MG63 (cell line): Measurements from ENCODE around the gene MTIF3. TPM values are rescaled to one million over a fixed set of nuclear protein-coding genes. Genes with fewer than 3 reads are reported as not detected.
"Not testable (repeated sequence)": the region's sequence is repeated elsewhere in the genome, so short reads cannot be mapped to it uniquely, and the experiment has no call there.

ENCODE experiments used
- DNase-seq: peaks from one replicate; pipeline ENCODE4 v3.0.0-alpha.2; 2020
- H3K27me3 ChIP-seq: fragments of 250-450 bp; sonication (Bioruptor Pico); 2 replicates; pipeline ENCODE4 v1.5.1; 2020; ENCODE audit warnings: mild to moderate bottlenecking, moderate library complexity
- H3K36me3 ChIP-seq: fragments of 250-450 bp; sonication (Bioruptor Pico); 2 replicates; pipeline ENCODE4 v1.5.1; 2020; ENCODE audit warnings: mild to moderate bottlenecking, moderate library complexity
- H3K4me3 ChIP-seq: fragments of 250-450 bp; sonication (Bioruptor Pico); 2 replicates; pipeline ENCODE4 v1.5.1; 2020; ENCODE audit warnings: mild to moderate bottlenecking, moderate library complexity
- H3K9me3 ChIP-seq: fragments of 250-450 bp; sonication (Bioruptor Pico); 2 replicates; pipeline ENCODE4 v1.5.1; 2020; ENCODE audit warnings: mild to moderate bottlenecking, moderate library complexity
- total RNA-seq: library from RNA; depleted of rRNA; stranded (reverse); fragments of >200 nt; shearing (Covaris generic); gene quantifications from 2 replicates; pipeline ENCODE4 v1.2.3, GENCODE V29; 2014; ENCODE audit warnings: low replicate concordance; rRNA removed

Gene MTIF3
- total RNA-seq, 1 experiment from 2014 or later = 96.7 TPM

DNA sequence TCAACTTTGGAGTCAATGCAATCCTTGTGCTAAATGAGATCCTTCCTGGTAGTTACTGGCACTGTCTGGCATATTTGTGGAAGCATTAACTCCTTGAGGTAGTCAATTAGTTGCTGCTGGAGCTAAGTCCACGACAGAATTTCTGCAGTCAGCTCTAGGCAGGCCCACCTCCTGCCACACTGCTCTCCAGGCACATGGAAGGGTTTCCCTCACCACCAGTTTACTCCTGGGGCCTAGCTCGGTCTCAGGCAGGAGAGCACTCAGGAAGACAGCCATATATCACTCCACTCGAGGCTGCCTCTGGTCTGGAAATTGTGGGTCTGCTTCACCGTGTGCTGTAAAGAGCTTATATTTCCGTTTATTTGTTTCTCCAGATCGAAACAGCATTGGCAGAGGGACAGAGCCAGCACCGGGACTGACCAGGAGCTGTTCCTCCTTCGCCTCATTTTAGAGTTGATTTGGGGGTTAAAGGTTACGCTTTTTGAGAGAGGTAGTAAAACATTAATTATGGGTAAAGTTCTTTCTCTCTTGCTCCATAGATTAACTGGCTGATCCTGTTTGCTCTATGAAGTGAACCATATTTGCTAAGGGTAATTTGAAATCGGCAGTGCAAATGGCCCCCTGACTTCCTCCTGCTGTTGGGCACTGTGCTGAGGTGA, 46.5 kb downstream of the MTIF3 start:
- Histone ChIP-seq H3K27me3 (no peaks in the 10 kb centered on the region), H3K36me3 (no peaks in the 10 kb centered on the region), H3K9me3 (peaks cover 3% of the 10 kb centered on the region; the same call in 1 of the 2 replicates), H3K4me3 (no peak overlapping the region)
- DNase-seq = no peak

DNA sequence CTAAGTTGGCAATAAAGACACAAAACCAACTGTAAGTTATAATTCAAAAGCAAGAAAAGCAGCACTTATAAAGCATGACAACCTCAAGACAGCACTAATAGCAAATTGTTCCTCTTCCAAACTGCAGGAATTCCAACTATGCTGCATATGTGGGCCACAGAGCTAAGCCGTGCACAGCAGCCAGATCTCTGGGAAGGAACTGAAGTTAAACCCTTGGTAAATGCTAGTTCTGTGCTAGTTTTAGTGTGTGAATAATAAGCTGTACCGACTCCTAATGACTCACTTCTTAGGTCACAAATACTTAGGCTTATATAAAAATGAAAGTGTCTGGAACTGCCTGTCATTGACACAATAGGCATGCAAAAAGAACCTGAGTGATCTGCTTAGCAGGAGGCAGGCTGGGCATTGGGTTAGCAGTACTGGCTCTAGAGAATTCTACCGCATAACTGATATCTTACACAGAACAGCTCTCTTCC, 47.1 kb downstream of the MTIF3 start:
- peak; percentile 82 for DNase-seq
- no peaks in the 10 kb centered on the region for H3K36me3 ChIP-seq
- H3K9me3 ChIP-seq = peaks cover 3% of the 10 kb centered on the region; the same call in 1 of the 2 replicates
- no peaks in the 10 kb centered on the region for H3K27me3 ChIP-seq
- no peak overlapping the region for H3K4me3 ChIP-seq

DNA sequence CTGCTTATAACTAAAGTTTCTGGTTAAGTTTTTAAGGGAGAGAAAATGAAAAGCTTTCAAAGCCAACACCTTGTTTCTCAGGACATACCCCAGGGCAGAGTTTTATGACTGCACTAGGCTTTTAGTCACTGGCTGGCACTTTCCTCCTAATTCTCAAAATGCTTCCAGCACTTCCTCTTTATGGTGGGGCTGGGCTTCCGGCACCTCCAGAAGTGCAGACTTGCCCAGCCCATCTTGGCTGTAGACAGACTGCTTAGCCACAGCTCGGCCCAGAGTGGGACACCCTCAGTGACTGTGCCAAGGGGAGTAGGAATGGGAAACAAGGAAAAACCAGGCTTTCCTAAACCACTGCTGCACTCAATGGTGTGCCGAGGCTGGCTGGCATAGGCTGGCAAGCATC, 49.2 kb downstream of the MTIF3 start:
- Histone ChIP-seq H3K27me3 (no peaks in the 10 kb centered on the region), H3K9me3 (peaks cover 3% of the 10 kb centered on the region; the same call in 1 of the 2 replicates), H3K36me3 (no peaks in the 10 kb centered on the region), H3K4me3 (no peak overlapping the region)
- peak; percentile 87 for DNase-seq

DNA sequence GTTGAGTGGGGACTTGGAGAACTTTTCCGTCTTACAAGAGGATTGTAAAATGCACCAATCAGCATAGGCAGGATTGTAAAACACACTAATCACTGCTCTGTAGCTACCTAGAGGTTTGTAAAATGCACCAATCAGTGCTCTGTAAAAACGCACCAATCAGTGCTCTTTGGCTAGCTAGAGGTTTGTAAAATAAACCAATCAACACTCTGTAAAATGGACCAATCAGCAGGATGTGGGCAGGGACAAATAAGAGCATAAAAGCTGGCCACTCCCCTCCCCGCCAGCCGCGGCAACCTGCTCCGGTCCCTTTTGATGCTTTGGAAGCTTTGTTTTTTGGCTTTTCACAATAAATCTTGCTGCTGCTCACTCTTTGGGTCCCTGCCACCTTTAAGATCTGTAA, 50.0 kb downstream of the MTIF3 start:
- DNase-seq, H3K4me3 ChIP-seq, H3K27me3 ChIP-seq, H3K36me3 ChIP-seq, H3K9me3 ChIP-seq: not testable (repeated sequence)

DNA sequence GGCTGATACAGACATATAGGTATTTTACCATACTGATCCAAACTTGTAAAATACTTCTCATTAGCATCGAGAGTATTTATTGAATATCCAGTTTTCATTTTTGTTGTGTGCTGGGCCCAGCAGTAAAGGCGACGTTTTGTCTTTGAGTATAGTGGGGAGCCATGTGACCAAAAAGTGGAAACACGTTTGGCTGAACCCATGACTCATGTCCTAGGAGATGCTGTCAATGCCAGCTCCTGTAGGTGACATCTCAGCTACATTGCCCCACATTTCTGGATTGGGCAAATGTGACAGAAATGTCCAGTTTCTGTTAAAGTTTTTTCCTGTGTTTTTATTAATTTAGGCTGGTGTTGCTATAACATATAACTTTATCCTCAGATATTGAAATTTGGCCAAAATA, 52.0 kb downstream of the MTIF3 start:
- Histone ChIP-seq H3K36me3 (no peaks in the 10 kb centered on the region), H3K9me3 (peaks cover 3% of the 10 kb centered on the region; the same call in 1 of the 2 replicates), H3K4me3 (no peak overlapping the region), H3K27me3 (no peaks in the 10 kb centered on the region)
- no peak for DNase-seq

DNA sequence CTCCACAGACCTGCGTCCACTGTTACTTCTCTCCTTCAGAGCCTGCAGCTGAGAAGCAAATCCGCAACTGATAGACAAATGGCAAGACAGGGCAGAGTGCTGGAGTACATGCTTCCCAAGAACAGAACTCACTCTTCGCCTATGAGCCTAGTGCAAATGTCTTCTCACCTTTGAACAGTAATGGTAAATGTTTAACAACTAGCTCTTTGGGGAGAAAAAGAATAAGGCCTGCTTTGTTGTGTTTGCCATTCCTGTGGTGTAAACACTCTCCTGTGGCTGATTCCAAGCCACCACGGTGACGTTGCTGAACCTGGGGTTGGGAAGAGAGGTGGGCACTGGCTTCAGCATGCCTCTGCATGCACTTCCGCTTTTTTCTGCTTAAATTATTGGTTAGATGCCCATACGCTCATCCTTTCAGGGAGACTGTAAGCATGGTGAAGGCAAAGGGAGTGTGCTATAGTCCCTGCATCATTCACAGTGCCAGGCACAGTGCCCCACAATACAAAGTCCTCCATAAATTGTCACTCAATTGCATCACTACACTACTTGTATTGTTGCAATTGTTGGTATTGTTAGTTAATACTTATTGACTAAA, 54.0 kb downstream of the MTIF3 start:
- Histone ChIP-seq H3K27me3 (no peaks in the 10 kb centered on the region), H3K4me3 (no peak overlapping the region), H3K36me3 (no peaks in the 10 kb centered on the region), H3K9me3 (peaks cover 3% of the 10 kb centered on the region; the same call in 1 of the 2 replicates)
- DNase-seq = no peak

DNA sequence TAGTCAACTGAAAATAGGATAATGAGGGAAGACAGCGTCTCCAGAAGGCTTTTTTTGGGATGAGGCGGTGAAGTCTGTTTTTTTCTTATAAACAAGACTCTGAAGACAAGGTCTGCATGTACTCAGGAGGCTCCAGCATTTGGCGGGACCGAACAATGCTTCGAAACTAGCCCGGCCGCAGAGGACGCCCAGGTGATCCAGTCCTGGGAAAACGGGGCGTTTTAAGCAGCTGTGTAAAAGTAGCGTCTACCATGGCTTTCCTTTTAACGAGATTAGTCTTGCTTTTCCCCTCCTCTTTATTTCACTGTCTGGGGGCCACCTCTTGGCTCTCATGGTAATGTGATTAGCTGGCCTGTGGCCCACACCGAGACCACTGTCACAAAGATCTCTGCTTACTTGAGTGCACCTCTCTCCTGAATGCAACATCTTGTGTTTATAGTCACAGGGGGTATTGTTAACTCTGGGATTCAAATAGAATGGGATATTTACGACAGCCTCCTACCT, 55.3 kb downstream of the MTIF3 start:
- H3K27me3 ChIP-seq = no peaks in the 10 kb centered on the region
- H3K4me3 ChIP-seq = no peak overlapping the region
- no peaks in the 10 kb centered on the region for H3K36me3 ChIP-seq

DNA sequence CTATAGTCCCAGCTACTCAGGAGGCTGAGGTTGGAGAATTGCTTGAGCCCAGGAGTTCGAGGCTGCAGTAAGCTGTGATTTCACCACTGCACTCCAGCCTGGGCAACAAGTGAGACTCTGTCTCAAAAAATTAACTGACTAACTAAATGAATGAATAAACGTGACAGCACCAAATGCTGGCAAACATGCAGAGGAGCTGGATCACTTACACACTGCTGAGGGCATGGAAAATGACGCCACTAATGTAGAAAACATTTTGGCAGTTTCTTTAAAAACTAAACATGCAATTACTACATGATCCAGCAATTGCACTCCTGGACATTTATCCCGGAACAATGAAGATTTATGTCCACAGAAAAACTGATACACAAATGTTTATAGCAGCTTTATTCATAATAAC, 57.3 kb downstream of the MTIF3 start:
- Histone ChIP-seq H3K9me3 (no peaks in the 10 kb centered on the region), H3K4me3 (no peak overlapping the region), H3K27me3 (no peaks in the 10 kb centered on the region), H3K36me3 (no peaks in the 10 kb centered on the region)
- DNase-seq = peak; percentile 69

More for the DNA sequence above, 55.3 kb downstream of the MTIF3 start:
- no peak for DNase-seq
- peaks cover under 1% of the 10 kb centered on the region; the same call in 1 of the 2 replicates for H3K9me3 ChIP-seq

DNA sequence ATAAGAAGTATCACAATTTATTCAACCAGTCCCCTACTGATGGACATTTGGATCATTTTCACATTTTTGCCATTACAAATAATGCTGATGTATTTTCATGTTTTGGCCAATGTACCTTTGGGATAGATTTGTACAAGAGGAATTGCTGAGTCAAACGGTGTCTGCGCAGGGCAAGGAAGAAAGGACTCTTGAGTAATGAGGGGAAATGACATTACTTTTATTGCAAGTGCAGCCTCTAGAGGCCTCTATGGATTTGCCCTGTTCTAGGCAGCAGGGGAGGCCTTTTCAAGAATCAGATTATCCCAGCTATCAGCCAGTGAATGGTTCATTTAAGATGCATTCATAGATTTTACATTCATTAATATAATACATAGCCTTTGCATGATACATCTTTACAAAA, 58.9 kb downstream of the MTIF3 start:
- H3K9me3 ChIP-seq = no peaks in the 10 kb centered on the region
- no peak overlapping the region for H3K4me3 ChIP-seq
- H3K36me3 ChIP-seq = no peaks in the 10 kb centered on the region
- H3K27me3 ChIP-seq = no peaks in the 10 kb centered on the region
- DNase-seq = no peak

DNA sequence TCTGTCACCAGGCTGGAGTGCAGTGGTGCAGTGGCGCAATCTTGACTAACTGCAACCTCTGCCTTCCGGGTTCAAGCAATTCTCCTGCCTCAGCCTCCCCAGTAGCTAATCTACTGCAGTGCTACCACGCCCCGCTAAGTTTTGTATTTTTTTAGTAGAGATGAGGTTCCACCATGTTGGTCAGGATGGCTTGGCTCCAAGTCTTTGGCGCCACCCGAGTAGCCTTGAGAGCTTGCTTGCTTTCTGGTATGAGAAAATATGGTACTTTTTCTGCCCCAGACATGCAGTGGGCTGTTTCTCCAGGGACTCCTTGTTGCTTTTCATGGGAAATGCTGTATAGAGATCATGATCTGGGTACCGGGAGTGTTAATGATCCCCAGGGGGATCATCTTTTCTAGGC, 60.5 kb downstream of the MTIF3 start:
- Histone ChIP-seq H3K9me3 (no peaks in the 10 kb centered on the region), H3K27me3 (no peaks in the 10 kb centered on the region), H3K36me3 (no peaks in the 10 kb centered on the region), H3K4me3 (no peak overlapping the region)
- no peak for DNase-seq

DNA sequence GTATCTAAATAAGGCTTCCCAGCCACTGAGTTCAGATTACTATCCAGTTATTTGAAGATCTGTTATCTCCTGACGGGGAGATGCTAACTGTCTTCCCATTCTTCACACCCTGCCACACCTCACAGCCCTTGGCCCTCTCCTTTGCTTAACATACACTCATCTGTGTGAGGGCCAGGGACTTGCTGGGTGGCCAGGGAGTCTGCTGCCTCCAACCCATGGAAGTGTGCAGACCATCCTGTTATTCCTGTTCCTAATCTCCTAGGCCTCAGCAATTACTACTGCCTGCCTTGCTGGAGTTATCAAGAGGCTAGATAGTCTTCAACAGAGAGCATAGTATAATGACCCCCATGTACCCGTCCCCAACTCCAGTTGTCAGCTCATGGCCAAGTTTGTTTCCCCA, 62.1 kb downstream of the MTIF3 start:
- Histone ChIP-seq H3K36me3 (no peaks in the 10 kb centered on the region), H3K9me3 (no peaks in the 10 kb centered on the region), H3K4me3 (no peak overlapping the region), H3K27me3 (no peaks in the 10 kb centered on the region)
- DNase-seq = no peak

Other genes with a start within 250 kb of the MTIF3 start
- 1,701 and 2,215 TPM in 2 replicates for gene RPL21, start 199.0 kb downstream of the MTIF3 start, total RNA-seq
- 19.9 and 25.8 TPM in 2 replicates for gene RASL11A, start 179.7 kb downstream of the MTIF3 start, total RNA-seq
- gene GTF3A, start 25.9 kb downstream of the MTIF3 start, total RNA-seq = 310 and 416 TPM in 2 replicates
- 4.0 and 7.5 TPM in 2 replicates for gene LNX2, start 170.0 kb upstream of the MTIF3 start, total RNA-seq
- 138 and 145 TPM in 2 replicates for gene POLR1D, start 171.3 kb upstream of the MTIF3 start, total RNA-seq